GM12873 (cell line): ENCODE measurements around the gene ATP6V0B.

Source experiments
- TF ChIP-seq, protein P1 (sequence below): IDR thresholded peaks from 2 replicates; pipeline ENCODE4 v1.5.1; 2012; ENCODE audit warnings: low read depth, mild to moderate bottlenecking, moderate library complexity, low read length, control low read depth; ENCODE audit not compliant: insufficient read depth; ENCODE audit errors: missing control alignments

ATP6V0B gene

GRCh38 chr1:44016041-44016889, 41.5 kb downstream of the ATP6V0B start:
- TF ChIP-seq, protein P1, sequence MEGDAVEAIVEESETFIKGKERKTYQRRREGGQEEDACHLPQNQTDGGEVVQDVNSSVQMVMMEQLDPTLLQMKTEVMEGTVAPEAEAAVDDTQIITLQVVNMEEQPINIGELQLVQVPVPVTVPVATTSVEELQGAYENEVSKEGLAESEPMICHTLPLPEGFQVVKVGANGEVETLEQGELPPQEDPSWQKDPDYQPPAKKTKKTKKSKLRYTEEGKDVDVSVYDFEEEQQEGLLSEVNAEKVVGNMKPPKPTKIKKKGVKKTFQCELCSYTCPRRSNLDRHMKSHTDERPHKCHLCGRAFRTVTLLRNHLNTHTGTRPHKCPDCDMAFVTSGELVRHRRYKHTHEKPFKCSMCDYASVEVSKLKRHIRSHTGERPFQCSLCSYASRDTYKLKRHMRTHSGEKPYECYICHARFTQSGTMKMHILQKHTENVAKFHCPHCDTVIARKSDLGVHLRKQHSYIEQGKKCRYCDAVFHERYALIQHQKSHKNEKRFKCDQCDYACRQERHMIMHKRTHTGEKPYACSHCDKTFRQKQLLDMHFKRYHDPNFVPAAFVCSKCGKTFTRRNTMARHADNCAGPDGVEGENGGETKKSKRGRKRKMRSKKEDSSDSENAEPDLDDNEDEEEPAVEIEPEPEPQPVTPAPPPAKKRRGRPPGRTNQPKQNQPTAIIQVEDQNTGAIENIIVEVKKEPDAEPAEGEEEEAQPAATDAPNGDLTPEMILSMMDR = no peak

GRCh38 chr1:44016890-44017400, 42.2 kb downstream of the ATP6V0B start:
- TF ChIP-seq, protein P1 = no peak

DNA sequence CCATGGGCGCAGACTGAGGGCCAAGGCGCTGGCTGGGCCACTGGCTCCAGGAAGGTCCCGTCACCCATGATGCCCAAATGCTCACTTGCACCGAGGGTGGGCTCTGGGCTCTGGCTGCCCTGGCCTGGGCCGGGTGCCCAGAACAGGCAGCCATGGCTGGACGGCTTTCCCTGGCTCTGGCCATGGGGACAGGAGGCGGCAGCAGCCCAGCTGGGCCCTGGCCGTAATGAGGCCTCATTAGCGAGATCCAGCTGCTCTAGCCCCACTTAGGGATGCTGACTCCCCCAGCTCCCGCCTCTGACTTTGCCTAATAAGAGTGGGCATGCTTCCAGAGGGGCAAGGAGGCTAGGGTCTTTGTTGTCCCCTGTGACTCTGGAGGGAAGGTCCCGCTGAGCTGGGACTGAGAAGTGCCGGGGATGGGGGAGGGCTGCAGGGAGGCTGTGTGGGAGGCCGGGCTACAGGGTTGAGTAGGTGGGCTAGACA, 44.7 kb downstream of the ATP6V0B start:
- TF ChIP-seq, protein P1 = no peak

- TF ChIP-seq, protein P1 = no peak
Measured at GRCh38 chr1:44020464-44020863, 45.7 kb downstream of the ATP6V0B start.

- TF ChIP-seq, protein P1 = no peak
Measured at GRCh38 chr1:44021156-44021555, 46.4 kb downstream of the ATP6V0B start.

GRCh38 chr1:44021581-44022321, 47.0 kb downstream of the ATP6V0B start:
- TF ChIP-seq, protein P1 = no peak
